ENCODE data around the gene GNAT1. TPM values are rescaled to one million over a fixed set of nuclear protein-coding genes. Genes with fewer than 3 reads are reported as not detected.

Gene GNAT1
- total and polyA plus RNA-seq, 2 of the 13 experiments (the other 11 are each of a cell fraction or from before 2014, with no cell fraction given), result 0.15 TPM; not detected in 1

DNA sequence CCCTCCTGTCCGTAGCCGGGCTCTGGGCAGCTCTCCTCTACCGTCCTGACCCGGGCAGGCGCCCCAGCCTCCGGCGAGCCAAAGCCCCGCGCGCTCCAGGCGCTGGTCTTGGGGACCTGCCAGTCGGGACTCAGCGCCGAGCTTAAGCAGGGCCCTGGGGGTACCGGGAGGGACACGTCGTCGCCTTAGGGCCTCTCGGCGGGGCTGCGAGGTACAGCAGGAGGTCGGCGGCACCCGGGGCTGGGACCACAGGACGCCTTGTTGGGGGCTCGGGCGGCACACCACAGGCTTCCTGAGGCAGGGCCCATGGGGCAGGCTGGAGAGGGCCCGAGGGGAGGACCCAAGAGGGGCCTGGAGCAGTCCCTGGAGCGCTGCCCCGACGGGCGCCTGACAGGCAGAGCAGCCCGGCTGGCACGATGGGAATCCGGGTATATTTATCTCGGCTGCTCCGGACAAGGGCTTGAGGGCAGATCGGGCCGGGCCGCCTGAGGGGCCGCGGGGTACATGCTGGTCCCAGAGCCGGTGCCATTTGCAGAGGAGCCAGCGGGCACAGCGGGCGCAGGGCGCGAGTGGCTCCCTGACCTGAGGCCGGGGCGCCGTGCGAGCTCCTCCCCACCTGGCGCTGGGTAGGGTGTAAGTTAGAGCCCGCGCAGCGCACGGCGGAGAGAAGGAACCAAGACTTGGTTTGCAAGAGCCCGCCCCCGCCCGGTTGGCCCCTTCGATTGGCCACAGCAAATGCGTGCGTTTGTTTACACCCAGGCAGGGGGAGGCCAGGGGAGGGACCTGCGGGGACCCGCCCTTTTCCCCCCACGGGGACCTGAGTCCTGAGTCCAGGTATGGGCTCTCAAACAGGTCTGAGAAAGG, 14.2 kb downstream of the GNAT1 start (continued):
- TF ChIP-seq, protein P1, sequence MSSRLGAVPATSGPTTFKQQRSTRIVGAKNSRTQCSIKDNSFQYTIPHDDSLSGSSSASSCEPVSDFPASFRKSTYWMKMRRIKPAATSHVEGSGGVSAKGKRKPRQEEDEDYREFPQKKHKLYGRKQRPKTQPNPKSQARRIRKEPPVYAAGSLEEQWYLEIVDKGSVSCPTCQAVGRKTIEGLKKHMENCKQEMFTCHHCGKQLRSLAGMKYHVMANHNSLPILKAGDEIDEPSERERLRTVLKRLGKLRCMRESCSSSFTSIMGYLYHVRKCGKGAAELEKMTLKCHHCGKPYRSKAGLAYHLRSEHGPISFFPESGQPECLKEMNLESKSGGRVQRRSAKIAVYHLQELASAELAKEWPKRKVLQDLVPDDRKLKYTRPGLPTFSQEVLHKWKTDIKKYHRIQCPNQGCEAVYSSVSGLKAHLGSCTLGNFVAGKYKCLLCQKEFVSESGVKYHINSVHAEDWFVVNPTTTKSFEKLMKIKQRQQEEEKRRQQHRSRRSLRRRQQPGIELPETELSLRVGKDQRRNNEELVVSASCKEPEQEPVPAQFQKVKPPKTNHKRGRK (CRISPR knock-in tag; IDR thresholded peaks at IDR 0.05), result no peak
- no peak for TF ChIP-seq ZNF101 (CRISPR knock-in tag; IDR thresholded peaks at IDR 0.05; ENCODE audit: borderline replicate concordance, low read depth)
- TF ChIP-seq, protein P2, sequence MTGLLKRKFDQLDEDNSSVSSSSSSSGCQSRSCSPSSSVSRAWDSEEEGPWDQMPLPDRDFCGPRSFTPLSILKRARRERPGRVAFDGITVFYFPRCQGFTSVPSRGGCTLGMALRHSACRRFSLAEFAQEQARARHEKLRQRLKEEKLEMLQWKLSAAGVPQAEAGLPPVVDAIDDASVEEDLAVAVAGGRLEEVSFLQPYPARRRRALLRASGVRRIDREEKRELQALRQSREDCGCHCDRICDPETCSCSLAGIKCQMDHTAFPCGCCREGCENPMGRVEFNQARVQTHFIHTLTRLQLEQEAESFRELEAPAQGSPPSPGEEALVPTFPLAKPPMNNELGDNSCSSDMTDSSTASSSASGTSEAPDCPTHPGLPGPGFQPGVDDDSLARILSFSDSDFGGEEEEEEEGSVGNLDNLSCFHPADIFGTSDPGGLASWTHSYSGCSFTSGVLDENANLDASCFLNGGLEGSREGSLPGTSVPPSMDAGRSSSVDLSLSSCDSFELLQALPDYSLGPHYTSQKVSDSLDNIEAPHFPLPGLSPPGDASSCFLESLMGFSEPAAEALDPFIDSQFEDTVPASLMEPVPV (CRISPR knock-in tag; IDR thresholded peaks at IDR 0.05), result no peak; the same call in 1 of the 2 replicates
- TF ChIP-seq XBP1 (CRISPR knock-in tag; IDR thresholded peaks at IDR 0.05), result 0 out of 2 replicates have a peak, but pooled peaks have one; percentile 57
- TF ChIP-seq, protein P3, sequence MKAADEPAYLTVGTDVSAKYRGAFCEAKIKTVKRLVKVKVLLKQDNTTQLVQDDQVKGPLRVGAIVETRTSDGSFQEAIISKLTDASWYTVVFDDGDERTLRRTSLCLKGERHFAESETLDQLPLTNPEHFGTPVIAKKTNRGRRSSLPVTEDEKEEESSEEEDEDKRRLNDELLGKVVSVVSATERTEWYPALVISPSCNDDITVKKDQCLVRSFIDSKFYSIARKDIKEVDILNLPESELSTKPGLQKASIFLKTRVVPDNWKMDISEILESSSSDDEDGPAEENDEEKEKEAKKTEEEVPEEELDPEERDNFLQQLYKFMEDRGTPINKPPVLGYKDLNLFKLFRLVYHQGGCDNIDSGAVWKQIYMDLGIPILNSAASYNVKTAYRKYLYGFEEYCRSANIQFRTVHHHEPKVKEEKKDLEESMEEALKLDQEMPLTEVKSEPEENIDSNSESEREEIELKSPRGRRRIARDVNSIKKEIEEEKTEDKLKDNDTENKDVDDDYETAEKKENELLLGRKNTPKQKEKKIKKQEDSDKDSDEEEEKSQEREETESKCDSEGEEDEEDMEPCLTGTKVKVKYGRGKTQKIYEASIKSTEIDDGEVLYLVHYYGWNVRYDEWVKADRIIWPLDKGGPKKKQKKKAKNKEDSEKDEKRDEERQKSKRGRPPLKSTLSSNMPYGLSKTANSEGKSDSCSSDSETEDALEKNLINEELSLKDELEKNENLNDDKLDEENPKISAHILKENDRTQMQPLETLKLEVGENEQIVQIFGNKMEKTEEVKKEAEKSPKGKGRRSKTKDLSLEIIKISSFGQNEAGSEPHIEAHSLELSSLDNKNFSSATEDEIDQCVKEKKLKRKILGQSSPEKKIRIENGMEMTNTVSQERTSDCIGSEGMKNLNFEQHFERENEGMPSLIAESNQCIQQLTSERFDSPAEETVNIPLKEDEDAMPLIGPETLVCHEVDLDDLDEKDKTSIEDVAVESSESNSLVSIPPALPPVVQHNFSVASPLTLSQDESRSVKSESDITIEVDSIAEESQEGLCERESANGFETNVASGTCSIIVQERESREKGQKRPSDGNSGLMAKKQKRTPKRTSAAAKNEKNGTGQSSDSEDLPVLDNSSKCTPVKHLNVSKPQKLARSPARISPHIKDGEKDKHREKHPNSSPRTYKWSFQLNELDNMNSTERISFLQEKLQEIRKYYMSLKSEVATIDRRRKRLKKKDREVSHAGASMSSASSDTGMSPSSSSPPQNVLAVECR (CRISPR knock-in tag; IDR thresholded peaks at IDR 0.05; ENCODE audit: borderline replicate concordance), result peak; percentile 90
- no peak; the same call in 1 of the 2 replicates for TF ChIP-seq MED13 (CRISPR knock-in tag; IDR thresholded peaks at IDR 0.05)
- no peak for TF ChIP-seq FOXP1 (IDR thresholded peaks at IDR 0.05)
- TF ChIP-seq FOXP1 (CRISPR knock-in tag; IDR thresholded peaks at IDR 0.05), result peak; percentile 56; the same call in 1 of the 2 replicates
- no peak for TF ChIP-seq SMYD3 (CRISPR knock-in tag; IDR thresholded peaks at IDR 0.05)
- no peak for TF ChIP-seq ETV5 (CRISPR knock-in tag; IDR thresholded peaks at IDR 0.05; ENCODE audit: borderline replicate concordance)
- TF ChIP-seq ZNF589 (CRISPR knock-in tag; conservative IDR thresholded peaks at IDR 0.05), result no peak
- TF ChIP-seq, protein P4, sequence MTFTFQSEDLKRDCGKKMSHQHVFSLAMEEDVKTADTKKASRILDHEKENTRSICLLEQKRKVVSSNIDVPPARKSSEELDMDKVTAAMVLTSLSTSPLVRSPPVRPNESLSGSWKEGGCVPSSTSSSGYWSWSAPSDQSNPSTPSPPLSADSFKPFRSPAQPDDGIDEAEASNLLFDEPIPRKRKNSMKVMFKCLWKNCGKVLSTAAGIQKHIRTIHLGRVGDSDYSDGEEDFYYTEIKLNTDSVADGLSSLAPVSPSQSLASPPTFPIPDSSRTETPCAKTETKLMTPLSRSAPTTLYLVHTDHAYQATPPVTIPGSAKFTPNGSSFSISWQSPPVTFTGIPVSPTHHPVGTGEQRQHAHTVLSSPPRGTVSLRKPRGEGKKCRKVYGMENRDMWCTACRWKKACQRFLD (CRISPR knock-in tag; IDR thresholded peaks at IDR 0.05; ENCODE audit: borderline replicate concordance), result 0 out of 2 replicates have a peak, but pooled peaks have one; percentile 68

All from HepG2 (cell line).